Lower leg skin (tissue), 4 donors: ENCODE results near the gene ETAA1. TPM values are rescaled to one million over a fixed set of nuclear protein-coding genes. Genes with fewer than 3 reads are reported as not detected.

Experiments
- DNase-seq, 2 donors: peaks; one replicate each; pipeline ENCODE4 v3.0.0-alpha.2; 2019; ENCODE audit warnings: low spot score in 2 of 2
- H3K4me3 ChIP-seq: fragments of 200-600 bp; sonication (generic); 2 replicates; pipeline ENCODE4 v1.5.1; 2017; ENCODE audit warnings: mild to moderate bottlenecking, low read depth; ENCODE audit not compliant: poor library complexity, severe bottlenecking
- POLR2A ChIP-seq, 2 donors: fragments of 450-650 bp; IDR thresholded peaks; one replicate each; pipeline ENCODE4 v1.6.1; 2016 to 2017; ENCODE audit warnings: antibody characterized with exemption in 2 of 2, mild to moderate bottlenecking in 1 of 2, moderate library complexity in 1 of 2
- WGBS, 2 donors: methylation state at CpG; one replicate each; pipeline ENCODE4 v1.1.5; 2018; 5-methylcytosine and 5-hydroxymethylcytosine counted together
- intact Hi-C: fragments of 100-400 bp; cut with DNase I; formaldehyde crosslinking; loops from one replicate; pipeline ENCODE4 v1.15.0; 2023; ENCODE audit warnings: low total_unique reads
- total RNA-seq, 4 donors: library from RNA; depleted of rRNA; stranded (reverse); fragments of >200 nt; gene quantifications; one replicate each; pipeline ENCODE4 v1.1.0, GENCODE V29; 2016
- TF ChIP-seq, protein P1 (sequence below), 3 donors: fragments of 450-650 bp; IDR thresholded peaks; one replicate each; pipeline ENCODE4 v1.5.1; 2016; ENCODE audit warnings: antibody characterized with exemption in 3 of 3, mild to moderate bottlenecking in 3 of 3, moderate library complexity in 2 of 3

The ETAA1 gene
- total RNA-seq, 4 donors from 2014 or later = 17.3 to 20.5 (median 18.6) TPM

DNA sequence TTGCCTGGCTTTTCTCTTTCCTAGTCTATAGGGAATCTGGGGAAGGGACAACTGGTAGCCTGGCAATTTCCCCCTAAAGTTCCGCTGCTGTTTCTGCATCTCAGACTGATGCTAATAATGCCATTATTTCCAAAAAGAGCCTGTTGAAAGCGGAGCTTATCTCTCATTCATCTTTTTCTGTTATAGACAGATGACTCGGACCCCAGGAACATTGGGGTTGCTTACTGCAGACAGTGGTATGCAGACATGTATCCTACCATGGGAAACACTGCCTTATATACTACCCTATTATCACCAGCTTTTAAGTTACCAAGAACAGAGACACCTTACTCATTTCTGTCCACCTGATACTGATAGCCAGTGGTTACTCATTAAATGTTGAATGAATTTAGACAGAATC lies 15.3 kb downstream of the ETAA1 start:
- intact Hi-C loops = no loop called here
- DNase-seq = no peak
- no peak overlapping the region for H3K4me3 ChIP-seq
- WGBS, 2 donors = 95 to 97% methylated on average over 3 of the region's 3 CpGs
- TF ChIP-seq, protein P1, sequence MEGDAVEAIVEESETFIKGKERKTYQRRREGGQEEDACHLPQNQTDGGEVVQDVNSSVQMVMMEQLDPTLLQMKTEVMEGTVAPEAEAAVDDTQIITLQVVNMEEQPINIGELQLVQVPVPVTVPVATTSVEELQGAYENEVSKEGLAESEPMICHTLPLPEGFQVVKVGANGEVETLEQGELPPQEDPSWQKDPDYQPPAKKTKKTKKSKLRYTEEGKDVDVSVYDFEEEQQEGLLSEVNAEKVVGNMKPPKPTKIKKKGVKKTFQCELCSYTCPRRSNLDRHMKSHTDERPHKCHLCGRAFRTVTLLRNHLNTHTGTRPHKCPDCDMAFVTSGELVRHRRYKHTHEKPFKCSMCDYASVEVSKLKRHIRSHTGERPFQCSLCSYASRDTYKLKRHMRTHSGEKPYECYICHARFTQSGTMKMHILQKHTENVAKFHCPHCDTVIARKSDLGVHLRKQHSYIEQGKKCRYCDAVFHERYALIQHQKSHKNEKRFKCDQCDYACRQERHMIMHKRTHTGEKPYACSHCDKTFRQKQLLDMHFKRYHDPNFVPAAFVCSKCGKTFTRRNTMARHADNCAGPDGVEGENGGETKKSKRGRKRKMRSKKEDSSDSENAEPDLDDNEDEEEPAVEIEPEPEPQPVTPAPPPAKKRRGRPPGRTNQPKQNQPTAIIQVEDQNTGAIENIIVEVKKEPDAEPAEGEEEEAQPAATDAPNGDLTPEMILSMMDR (IDR thresholded peaks at IDR 0.05) = no peak
- no peak for TF ChIP-seq POLR2A (IDR thresholded peaks at IDR 0.05)

DNA sequence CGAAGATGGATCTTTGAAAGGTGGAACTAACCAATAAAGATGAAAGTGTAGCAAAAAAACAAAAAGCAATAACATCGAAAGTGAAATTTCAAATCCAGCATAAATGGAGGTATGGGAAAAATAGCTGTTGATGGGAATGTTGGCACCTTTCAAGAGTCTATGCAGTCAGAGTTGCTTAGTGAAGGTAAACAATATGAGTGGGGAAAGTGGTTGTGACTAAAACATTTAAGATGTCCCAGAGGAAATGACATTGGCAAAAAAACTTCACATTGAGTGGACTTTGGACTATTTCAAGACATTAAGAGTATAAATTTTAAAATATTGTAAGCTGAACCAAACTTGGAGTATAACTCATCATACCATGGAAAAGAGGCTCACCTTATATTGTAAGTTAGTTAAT lies 17.7 kb downstream of the ETAA1 start:
- no peak overlapping the region for H3K4me3 ChIP-seq
- intact Hi-C loops = no loop called here
- no peak for TF ChIP-seq POLR2A (IDR thresholded peaks at IDR 0.05)
- TF ChIP-seq, protein P1 (IDR thresholded peaks at IDR 0.05) = no peak
- 92 to 94% methylated on average over 2 of the region's 2 CpGs for WGBS, 2 donors
- no peak for DNase-seq

DNA sequence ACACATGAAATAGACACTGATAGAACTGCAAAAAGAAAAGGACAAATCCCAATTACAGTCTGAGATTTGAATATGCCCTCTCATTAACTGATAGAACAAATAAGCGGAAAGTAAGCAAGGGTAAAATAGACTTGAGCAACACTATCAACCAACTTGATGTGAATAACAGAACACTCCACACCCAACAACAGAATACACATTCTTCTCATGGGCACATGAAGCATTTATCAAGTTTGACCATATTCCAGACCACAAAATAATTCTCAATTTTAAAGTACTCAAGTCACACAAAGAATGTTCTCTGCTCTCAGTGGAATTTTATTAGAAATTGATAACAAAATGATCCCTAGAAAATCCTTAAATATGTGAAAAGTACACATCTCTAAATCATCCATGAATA lies 19.0 kb downstream of the ETAA1 start:
- no peak overlapping the region for H3K4me3 ChIP-seq
- WGBS, 2 donors = 96 to 97% methylated on average over 1 of the region's 1 CpG
- intact Hi-C loops = no loop called here
- TF ChIP-seq, protein P1 (IDR thresholded peaks at IDR 0.05) = no peak
- no peak for TF ChIP-seq POLR2A (IDR thresholded peaks at IDR 0.05)
- DNase-seq = no peak

DNA sequence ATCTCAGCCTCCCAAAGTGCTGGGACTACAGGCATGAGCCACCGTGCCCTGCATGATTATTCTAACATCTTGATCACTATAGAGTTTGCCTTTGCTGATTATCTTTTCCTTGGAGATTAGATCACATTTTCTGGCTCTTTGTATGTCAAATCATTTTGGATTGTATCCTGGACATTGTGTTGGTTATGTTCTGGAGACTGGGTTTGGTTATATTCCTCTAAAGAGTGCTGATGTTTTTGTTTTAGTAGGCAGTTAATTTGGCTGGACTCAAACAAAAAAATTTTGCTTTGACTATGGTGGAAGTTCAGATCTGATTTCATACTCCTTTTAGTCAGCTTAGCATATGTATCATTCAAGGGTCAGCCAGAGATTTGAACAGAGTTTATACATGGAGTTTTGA lies 26.4 kb downstream of the ETAA1 start:
- no peak for TF ChIP-seq POLR2A (IDR thresholded peaks at IDR 0.05)
- TF ChIP-seq, protein P1 (IDR thresholded peaks at IDR 0.05) = no peak

DNA sequence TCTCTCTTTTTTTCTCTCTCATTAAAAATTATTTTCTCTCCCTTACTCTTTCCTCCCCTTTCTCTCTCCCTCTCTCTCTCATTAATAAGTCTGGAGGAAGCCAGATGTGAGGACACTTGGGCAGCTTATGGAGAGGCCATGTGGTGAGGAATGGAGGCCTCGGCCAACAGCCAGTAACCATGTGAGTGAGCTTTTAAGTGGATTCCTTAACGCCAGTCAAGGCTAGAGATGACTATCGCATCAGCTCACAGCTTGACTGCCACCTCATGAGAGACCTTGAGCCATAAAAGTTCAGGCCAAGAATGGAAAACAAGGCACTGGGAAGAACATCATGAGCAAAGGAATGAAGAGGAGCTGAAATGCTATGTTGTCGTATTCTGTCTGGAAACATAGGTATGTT lies 39.1 kb downstream of the ETAA1 start:
- H3K4me3 ChIP-seq = no peak overlapping the region
- intact Hi-C loops = no loop called here
- TF ChIP-seq, protein P1 (IDR thresholded peaks at IDR 0.05) = no peak
- TF ChIP-seq POLR2A (IDR thresholded peaks at IDR 0.05) = no peak
- no peak for DNase-seq
- 84 to 88% methylated on average over 4 of the region's 4 CpGs for WGBS, 2 donors

More for the DNA sequence above, 26.4 kb downstream of the ETAA1 start:
- no peak overlapping the region for H3K4me3 ChIP-seq
- intact Hi-C loops = no loop called here
- DNase-seq = no peak
- WGBS, 2 donors = 90 to 92% methylated on average over 1 of the region's 1 CpG

DNA sequence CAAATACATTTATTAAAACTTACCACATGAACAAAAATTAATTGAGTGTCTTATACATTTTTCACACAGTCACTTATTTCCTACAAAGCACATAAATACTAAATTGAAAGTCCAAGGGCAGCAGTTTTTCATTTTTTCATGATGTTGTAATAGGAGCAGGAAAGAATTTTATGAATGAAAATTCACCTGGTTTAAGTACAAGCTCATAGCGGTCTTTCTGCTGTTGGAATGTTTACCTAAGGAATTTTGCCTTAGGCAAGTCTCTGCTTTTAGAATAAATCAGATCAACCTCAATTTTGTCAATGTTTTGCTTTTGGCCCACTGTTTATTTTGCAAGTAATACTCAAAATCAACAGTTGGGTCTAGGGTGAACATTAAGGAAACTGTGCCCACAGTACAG lies 40.0 kb downstream of the ETAA1 start:
- H3K4me3 ChIP-seq = no peak overlapping the region
- WGBS, 2 donors = 42 to 54% methylated on average over 1 of the region's 1 CpG
- intact Hi-C loops = no loop called here

More for the DNA sequence above, 40.0 kb downstream of the ETAA1 start:
- no peak for DNase-seq
- no peak for TF ChIP-seq POLR2A (IDR thresholded peaks at IDR 0.05)
- TF ChIP-seq, protein P1 (IDR thresholded peaks at IDR 0.05) = no peak
